Chondrocyte (in vitro differentiated cells): ENCODE results near the gene RBKS. TPM values are rescaled to one million over a fixed set of nuclear protein-coding genes. Genes with fewer than 3 reads are reported as not detected.
A peak's percentile ranks its signal among the peaks of the same experiment; 100 is the strongest.
"Not testable (repeated sequence)": the region's sequence is repeated elsewhere in the genome, so short reads cannot be mapped to it uniquely, and the experiment has no call there.

ENCODE experiments used
- DNase-seq: peaks from one replicate; pipeline ENCODE4 v3.0.0; 2021; ENCODE audit warnings: mixed read lengths, low spot score
- H3K27ac Mint-ChIP-seq: one replicate; pipeline ENCODE4 v1.8.0; 2021; ENCODE audit warnings: mild to moderate bottlenecking, moderate library complexity, mixed read lengths; ENCODE audit not compliant: unreplicated experiment
- H3K27me3 Mint-ChIP-seq: 2 replicates; pipeline ENCODE4 v1.8.0; 2021; ENCODE audit warnings: low read depth, mixed read lengths
- H3K36me3 Mint-ChIP-seq: 2 replicates; pipeline ENCODE4 v1.8.0; 2021; ENCODE audit warnings: low read depth, mixed read lengths
- H3K4me1 Mint-ChIP-seq: 2 replicates; pipeline ENCODE4 v1.8.0; 2021; ENCODE audit warnings: low read depth, mild to moderate bottlenecking, mixed read lengths
- H3K4me3 Mint-ChIP-seq: one replicate; pipeline ENCODE4 v1.8.0; 2021; ENCODE audit warnings: mild to moderate bottlenecking, moderate library complexity, mixed read lengths; ENCODE audit not compliant: unreplicated experiment
- H3K9me3 Mint-ChIP-seq: 2 replicates; pipeline ENCODE4 v1.8.0; 2021; ENCODE audit warnings: low read depth, mixed read lengths
- total RNA-seq: library from RNA; stranded (reverse); gene quantifications from 3 replicates; pipeline ENCODE4 v1.2.1, GENCODE V29; 2021
- TF ChIP-seq, protein P1 (sequence below): fragments of 200-600 bp; sonication (generic); IDR thresholded peaks from 2 replicates; pipeline ENCODE4 v1.5.0; 2021; ENCODE audit warnings: antibody characterized with exemption, mild to moderate bottlenecking, moderate library complexity

The RBKS gene
- total RNA-seq, 1 donor from 2014 or later: 0.45 TPM

DNA sequence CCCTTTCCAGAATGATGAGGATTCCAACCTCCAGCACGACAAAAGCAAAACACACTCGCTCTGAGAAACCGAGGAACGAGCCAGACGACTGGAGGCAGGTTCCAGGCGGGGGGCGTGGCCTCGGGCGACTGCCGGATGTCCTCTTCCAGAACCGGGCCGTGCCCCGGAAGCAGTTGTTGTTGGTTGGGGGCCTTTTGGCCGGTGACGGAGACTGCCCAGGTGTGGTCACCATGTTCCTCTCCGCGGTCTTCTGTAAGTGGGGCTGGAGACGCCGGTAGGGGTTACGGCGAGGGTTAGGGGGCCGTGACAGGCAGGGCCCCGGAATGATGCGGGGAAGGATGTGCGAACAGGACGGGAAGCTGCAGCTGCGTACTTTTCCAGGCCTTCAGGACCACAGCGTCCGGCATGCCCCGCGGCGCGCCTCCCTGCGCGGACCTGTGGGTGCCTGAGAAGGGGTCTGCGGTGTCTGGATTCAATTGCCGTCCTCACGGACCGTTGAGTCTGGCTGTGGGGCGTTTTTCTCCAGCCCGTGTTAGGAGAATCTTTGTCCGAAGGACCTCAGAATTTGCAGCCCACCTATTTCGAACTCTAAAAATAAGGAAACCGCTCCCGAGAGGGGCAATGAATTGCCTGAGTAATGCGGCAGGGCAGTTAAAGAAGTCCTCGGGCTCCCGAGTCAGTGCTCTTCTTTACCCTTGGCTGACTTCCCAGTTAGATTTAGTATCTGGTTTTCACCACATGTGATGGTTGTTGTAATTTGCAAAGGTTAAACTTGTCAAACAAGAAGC is 118.4 kb downstream of the RBKS start, which contains the start of gene MRPL33:
Gene MRPL33, plus strand, starts transcription at position 172 of the 788 bp plus-strand sequence. Its CDS starts 59 bp downstream, at position 231.
- peaks cover 8% of the 10 kb centered on the region for H3K36me3 Mint-ChIP-seq
- H3K4me3 Mint-ChIP-seq: peak within 1 kb of the TSS; percentile 99
- H3K27me3 Mint-ChIP-seq: no peaks in the 10 kb centered on the region
- DNase-seq: peak; percentile 97
- peaks cover 48% of the 10 kb centered on the region for H3K4me1 Mint-ChIP-seq
- no peaks in the 10 kb centered on the region for H3K9me3 Mint-ChIP-seq
- TF ChIP-seq, protein P1, sequence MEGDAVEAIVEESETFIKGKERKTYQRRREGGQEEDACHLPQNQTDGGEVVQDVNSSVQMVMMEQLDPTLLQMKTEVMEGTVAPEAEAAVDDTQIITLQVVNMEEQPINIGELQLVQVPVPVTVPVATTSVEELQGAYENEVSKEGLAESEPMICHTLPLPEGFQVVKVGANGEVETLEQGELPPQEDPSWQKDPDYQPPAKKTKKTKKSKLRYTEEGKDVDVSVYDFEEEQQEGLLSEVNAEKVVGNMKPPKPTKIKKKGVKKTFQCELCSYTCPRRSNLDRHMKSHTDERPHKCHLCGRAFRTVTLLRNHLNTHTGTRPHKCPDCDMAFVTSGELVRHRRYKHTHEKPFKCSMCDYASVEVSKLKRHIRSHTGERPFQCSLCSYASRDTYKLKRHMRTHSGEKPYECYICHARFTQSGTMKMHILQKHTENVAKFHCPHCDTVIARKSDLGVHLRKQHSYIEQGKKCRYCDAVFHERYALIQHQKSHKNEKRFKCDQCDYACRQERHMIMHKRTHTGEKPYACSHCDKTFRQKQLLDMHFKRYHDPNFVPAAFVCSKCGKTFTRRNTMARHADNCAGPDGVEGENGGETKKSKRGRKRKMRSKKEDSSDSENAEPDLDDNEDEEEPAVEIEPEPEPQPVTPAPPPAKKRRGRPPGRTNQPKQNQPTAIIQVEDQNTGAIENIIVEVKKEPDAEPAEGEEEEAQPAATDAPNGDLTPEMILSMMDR: no peak
- peak within 1 kb of the TSS; percentile 98 for H3K27ac Mint-ChIP-seq

DNA sequence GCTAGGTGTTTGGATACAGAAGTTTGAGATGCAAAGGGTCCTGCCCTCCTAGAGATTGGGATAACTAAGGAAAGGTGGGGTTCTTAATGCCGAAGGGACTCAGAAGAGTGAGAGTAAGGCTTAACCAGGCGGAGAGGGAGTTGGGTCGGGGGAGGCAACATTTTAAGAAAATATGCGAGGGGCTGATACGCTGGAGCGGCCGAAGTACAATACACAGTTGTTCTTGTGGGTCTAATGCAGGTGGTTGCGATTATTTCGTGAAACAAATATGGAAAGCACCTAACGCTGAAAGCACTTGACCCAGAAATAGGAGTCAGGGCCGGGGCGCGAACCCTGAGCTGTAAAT is 119.0 kb downstream of the RBKS start:
- H3K4me3 Mint-ChIP-seq: peak overlapping the region; percentile 99
- no peak for DNase-seq
- H3K27ac Mint-ChIP-seq: peak overlapping the region; percentile 98
- H3K27me3 Mint-ChIP-seq: no peaks in the 10 kb centered on the region
- peaks cover 8% of the 10 kb centered on the region for H3K36me3 Mint-ChIP-seq
- peaks cover 42% of the 10 kb centered on the region for H3K4me1 Mint-ChIP-seq
- TF ChIP-seq, protein P1: no peak
- H3K9me3 Mint-ChIP-seq: no peaks in the 10 kb centered on the region

DNA sequence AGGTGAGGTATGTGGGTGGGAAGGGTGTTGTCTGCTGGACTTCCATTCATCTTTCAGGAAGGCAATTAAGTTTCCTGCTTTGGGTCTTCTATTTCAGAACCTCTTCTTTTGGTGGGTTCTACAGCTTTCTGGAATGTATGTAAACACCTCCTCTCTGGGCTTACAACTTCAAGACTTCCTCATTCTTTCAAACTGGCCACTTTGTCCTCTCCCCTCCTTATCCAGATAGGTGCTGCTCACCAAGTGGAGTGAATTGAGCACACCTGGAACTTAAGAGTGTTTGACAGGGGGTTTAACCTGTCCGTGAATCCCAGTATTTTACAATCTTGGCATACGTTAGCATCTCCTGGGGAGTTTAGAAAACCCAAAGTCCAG is 123.9 kb downstream of the RBKS start:
- H3K9me3 Mint-ChIP-seq: no peaks in the 10 kb centered on the region
- no peak overlapping the region for H3K27ac Mint-ChIP-seq
- H3K4me1 Mint-ChIP-seq: peaks cover 34% of the 10 kb centered on the region
- no peaks in the 10 kb centered on the region for H3K27me3 Mint-ChIP-seq
- no peaks in the 10 kb centered on the region for H3K36me3 Mint-ChIP-seq
- DNase-seq: no peak
- TF ChIP-seq, protein P1: no peak
- H3K4me3 Mint-ChIP-seq: no peak overlapping the region

DNA sequence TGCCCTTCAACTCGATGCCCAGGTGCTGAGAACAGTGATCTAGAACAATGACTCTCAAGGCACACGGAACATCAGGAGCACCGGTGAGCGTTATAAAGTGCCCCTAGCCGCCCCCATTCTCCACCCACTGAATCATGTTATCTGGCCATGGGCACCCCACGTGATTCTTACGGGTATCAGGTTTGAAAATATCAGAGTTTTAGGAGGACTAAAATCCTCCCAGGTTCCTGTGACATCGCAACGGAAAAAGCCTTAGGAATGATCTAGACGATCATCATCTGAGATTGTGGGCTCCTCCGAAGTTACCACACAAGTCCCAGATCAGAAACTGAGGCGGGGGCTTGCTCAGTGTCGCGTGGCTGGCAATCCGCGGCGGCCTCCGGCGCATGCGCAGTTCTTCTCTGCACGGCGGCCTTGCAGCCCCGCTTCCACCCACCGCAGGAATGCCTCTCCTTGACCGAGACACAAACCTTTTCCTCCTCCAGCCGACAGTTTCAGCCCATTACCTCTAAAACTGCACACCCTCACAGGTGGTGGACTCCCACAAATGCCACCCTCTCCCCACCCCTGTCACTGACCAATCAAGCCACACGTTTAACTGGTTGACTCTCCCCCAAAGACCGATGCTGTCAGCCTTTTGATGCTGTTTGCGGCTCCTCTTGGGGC is 124.4 kb downstream of the RBKS start:
- no peaks in the 10 kb centered on the region for H3K9me3 Mint-ChIP-seq
- no peaks in the 10 kb centered on the region for H3K36me3 Mint-ChIP-seq
- no peak for DNase-seq
- peaks cover 34% of the 10 kb centered on the region for H3K4me1 Mint-ChIP-seq
- H3K27me3 Mint-ChIP-seq: no peaks in the 10 kb centered on the region
- TF ChIP-seq, protein P1: no peak
- H3K4me3 Mint-ChIP-seq: no peak overlapping the region
- no peak overlapping the region for H3K27ac Mint-ChIP-seq

DNA sequence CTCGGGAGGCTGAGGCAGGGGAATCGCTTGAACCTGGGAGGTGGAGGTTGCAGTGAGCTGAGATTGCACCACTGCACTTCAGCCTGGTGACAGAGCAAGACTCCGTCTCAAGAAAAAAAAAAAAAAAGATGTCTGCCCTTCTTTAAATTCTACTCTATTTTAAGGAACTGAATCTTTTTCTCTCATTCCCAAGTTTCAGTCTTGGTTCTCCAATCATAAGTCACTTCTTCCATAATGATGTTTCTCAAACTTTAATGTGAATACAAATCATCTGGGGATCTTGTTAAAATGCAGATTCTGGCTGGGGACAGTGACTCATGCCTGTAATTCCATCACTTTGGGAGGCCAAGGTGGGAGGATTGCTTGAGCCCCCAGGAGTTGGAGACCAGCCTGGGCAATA is 125.7 kb downstream of the RBKS start:
- H3K36me3 Mint-ChIP-seq, H3K27me3 Mint-ChIP-seq, H3K4me3 Mint-ChIP-seq, DNase-seq, H3K9me3 Mint-ChIP-seq: not testable (repeated sequence)
- Mint-ChIP-seq H3K27ac (peak overlapping the region; percentile 5), H3K4me1 (peaks cover 36% of the 10 kb centered on the region)
